Ishikawa (cell line): ENCODE data around the gene GPR61.

Experiments used
- MAX ChIP-seq: IDR thresholded peaks from 2 replicates; pipeline ENCODE4 v1.6.1; 2012
- REST ChIP-seq: IDR thresholded peaks from 2 replicates; pipeline ENCODE4 v1.6.1; 2012; ENCODE audit warnings: low read depth, mild to moderate bottlenecking
- USF1 ChIP-seq: IDR thresholded peaks from 2 replicates; pipeline ENCODE4 v1.6.1; 2012

GRCh38 chr1:109513110-109513710 lies 26.5 kb upstream of the GPR61 start:
- TF ChIP-seq REST = no peak
- no peak for TF ChIP-seq MAX
- no peak for TF ChIP-seq USF1
